Loucy (cell line): ENCODE results near the gene LHCGR.

Source experiments
- EZH2phosphoT487 ChIP-seq: fragments of 200-600 bp; IDR thresholded peaks from 2 replicates; pipeline ENCODE4 v1.6.1; 2018; ENCODE audit warnings: antibody characterized with exemption, mild to moderate bottlenecking, moderate library complexity, borderline replicate concordance
- TF ChIP-seq, protein P1 (sequence below): fragments of 200-600 bp; sonication (generic); conservative IDR thresholded peaks from 2 replicates; pipeline ENCODE4 v1.5.1; 2014; ENCODE audit warnings: mild to moderate bottlenecking, antibody characterized with exemption, low read length

DNA sequence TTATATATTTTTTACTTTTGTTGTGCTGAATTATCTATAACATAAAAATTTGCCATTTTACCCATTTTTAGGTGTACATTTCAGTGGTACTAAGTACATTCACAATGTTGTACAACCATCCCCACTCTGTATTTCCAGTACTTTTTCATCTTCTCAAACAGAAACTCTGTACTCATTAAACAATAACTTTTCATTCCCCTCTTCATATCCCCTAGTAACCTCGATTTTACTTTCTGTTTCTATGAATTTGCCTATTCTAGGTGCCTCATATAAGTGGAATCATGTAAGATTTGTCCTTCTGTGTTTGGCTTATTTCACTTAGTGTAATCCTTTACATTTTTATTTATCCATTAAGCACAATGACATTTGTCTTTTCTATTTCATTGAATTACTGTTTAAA is 86.5 kb downstream of the LHCGR start:
- TF ChIP-seq, protein P1, sequence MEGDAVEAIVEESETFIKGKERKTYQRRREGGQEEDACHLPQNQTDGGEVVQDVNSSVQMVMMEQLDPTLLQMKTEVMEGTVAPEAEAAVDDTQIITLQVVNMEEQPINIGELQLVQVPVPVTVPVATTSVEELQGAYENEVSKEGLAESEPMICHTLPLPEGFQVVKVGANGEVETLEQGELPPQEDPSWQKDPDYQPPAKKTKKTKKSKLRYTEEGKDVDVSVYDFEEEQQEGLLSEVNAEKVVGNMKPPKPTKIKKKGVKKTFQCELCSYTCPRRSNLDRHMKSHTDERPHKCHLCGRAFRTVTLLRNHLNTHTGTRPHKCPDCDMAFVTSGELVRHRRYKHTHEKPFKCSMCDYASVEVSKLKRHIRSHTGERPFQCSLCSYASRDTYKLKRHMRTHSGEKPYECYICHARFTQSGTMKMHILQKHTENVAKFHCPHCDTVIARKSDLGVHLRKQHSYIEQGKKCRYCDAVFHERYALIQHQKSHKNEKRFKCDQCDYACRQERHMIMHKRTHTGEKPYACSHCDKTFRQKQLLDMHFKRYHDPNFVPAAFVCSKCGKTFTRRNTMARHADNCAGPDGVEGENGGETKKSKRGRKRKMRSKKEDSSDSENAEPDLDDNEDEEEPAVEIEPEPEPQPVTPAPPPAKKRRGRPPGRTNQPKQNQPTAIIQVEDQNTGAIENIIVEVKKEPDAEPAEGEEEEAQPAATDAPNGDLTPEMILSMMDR: no peak
- no peak for TF ChIP-seq EZH2phosphoT487
